Measurements from ENCODE around the gene COX7A1.
"Not testable (repeated sequence)": the region's sequence is repeated elsewhere in the genome, so short reads cannot be mapped to it uniquely, and the experiment has no call there.

Gene COX7A1

GRCh38 chr19:36152352-36153091, at the start of gene COX7A1:
TSS of gene COX7A1 (minus strand) at chr19:36152447. CDS start at chr19:36152407, 40 bp downstream.
- DNase-seq (ENCODE audit: low read depth, low spot score): no peak

- no peak for DNase-seq (ENCODE audit: low read depth, low spot score)
Observed at GRCh38 chr19:36201684-36202083, 49.4 kb upstream of the COX7A1 start.

- no peak for DNase-seq (ENCODE audit: low read depth, low spot score)
Observed at GRCh38 chr19:36198119-36198518, 45.9 kb upstream of the COX7A1 start.

GRCh38 chr19:36196249-36196648, 44.0 kb upstream of the COX7A1 start:
- DNase-seq (ENCODE audit: low read depth, low spot score): no peak

- DNase-seq (ENCODE audit: low read depth, low spot score): not testable (repeated sequence)
Observed at GRCh38 chr19:36186722-36187121, 34.5 kb upstream of the COX7A1 start.

- DNase-seq (ENCODE audit: low read depth, low spot score): peak; percentile 69
Observed at GRCh38 chr19:36183245-36183628, 31.0 kb upstream of the COX7A1 start.

- peak; percentile 78 for DNase-seq (ENCODE audit: low read depth, low spot score)
Observed at GRCh38 chr19:36182612-36183244, 30.5 kb upstream of the COX7A1 start.

- not testable (repeated sequence) for DNase-seq (ENCODE audit: low read depth, low spot score)
Observed at GRCh38 chr19:36179077-36179476, 26.8 kb upstream of the COX7A1 start.

GRCh38 chr19:36173846-36174245, 21.6 kb upstream of the COX7A1 start:
- DNase-seq (ENCODE audit: low read depth, low spot score): not testable (repeated sequence)

- no peak for DNase-seq (ENCODE audit: low read depth, low spot score)
Observed at GRCh38 chr19:36172852-36173251, 20.6 kb upstream of the COX7A1 start.

GRCh38 chr19:36169084-36169760, 17.0 kb upstream of the COX7A1 start:
- DNase-seq (ENCODE audit: low read depth, low spot score): peak; percentile 23

- DNase-seq (ENCODE audit: low read depth, low spot score): no peak
Observed at GRCh38 chr19:36163813-36164212, 11.6 kb upstream of the COX7A1 start.

- DNase-seq (ENCODE audit: low read depth, low spot score): no peak
Observed at GRCh38 chr19:36160821-36161596, 8.8 kb upstream of the COX7A1 start.

GRCh38 chr19:36153126-36153525, 879 bp upstream of the COX7A1 start:
- DNase-seq (ENCODE audit: low read depth, low spot score): no peak

- DNase-seq (ENCODE audit: low read depth, low spot score): no peak
Observed at GRCh38 chr19:36152019-36152351, 262 bp downstream of the COX7A1 start.

GRCh38 chr19:36151144-36152018, 866 bp downstream of the COX7A1 start:
- peak; percentile 66 for DNase-seq (ENCODE audit: low read depth, low spot score)

- no peak for DNase-seq (ENCODE audit: low read depth, low spot score)
Observed at GRCh38 chr19:36150586-36150985, 1.7 kb downstream of the COX7A1 start.

- no peak for DNase-seq (ENCODE audit: low read depth, low spot score)
Observed at GRCh38 chr19:36149673-36150406, 2.4 kb downstream of the COX7A1 start.

GRCh38 chr19:36144624-36145023, 7.6 kb downstream of the COX7A1 start:
- DNase-seq (ENCODE audit: low read depth, low spot score): no peak

GRCh38 chr19:36142496-36142895, 9.8 kb downstream of the COX7A1 start:
- no peak for DNase-seq (ENCODE audit: low read depth, low spot score)
